ENCODE measurements around the gene GBX2.

GBX2 gene

GRCh38 chr2:236184701-236185100 is 16.5 kb upstream of the GBX2 start:
- in situ Hi-C loops (cut with MboI; ENCODE audit: low sequenced_read_pairs), result loop anchor here (25.0 kb wide), 1 partner anchor 397 kb away; no protein-coding TSS in a partner anchor

- in situ Hi-C loops (cut with MboI; ENCODE audit: low sequenced_read_pairs), result loop anchor here (25.0 kb wide), 1 partner anchor 394 kb away; no protein-coding TSS in a partner anchor
Measured at GRCh38 chr2:236180831-236181453, 12.8 kb upstream of the GBX2 start.

- in situ Hi-C loops (cut with MboI; ENCODE audit: low sequenced_read_pairs), result loop anchor here (25.0 kb wide), 1 partner anchor 393 kb away; no protein-coding TSS in a partner anchor
Measured at GRCh38 chr2:236180076-236180816, 12.1 kb upstream of the GBX2 start.

GRCh38 chr2:236179236-236180075 is 11.3 kb upstream of the GBX2 start:
- in situ Hi-C loops (cut with MboI; ENCODE audit: low sequenced_read_pairs), result loop anchor here (25.0 kb wide), 1 partner anchor 392 kb away; no protein-coding TSS in a partner anchor

- in situ Hi-C loops (cut with MboI; ENCODE audit: low sequenced_read_pairs), result loop anchor here (25.0 kb wide), 1 partner anchor 392 kb away; no protein-coding TSS in a partner anchor
Measured at GRCh38 chr2:236178890-236179235, 10.7 kb upstream of the GBX2 start.

- in situ Hi-C loops (cut with MboI; ENCODE audit: low sequenced_read_pairs), result loop anchor here (25.0 kb wide), 1 partner anchor 391 kb away; no protein-coding TSS in a partner anchor
Measured at GRCh38 chr2:236177967-236178889, 10.0 kb upstream of the GBX2 start.

- in situ Hi-C loops (cut with MboI; ENCODE audit: low sequenced_read_pairs), result loop anchor here (25.0 kb wide), 1 partner anchor 390 kb away; no protein-coding TSS in a partner anchor
Measured at GRCh38 chr2:236177604-236177966, 9.4 kb upstream of the GBX2 start.

GRCh38 chr2:236176951-236177350 is 8.8 kb upstream of the GBX2 start:
- in situ Hi-C loops (cut with MboI; ENCODE audit: low sequenced_read_pairs), result loop anchor here (25.0 kb wide), 1 partner anchor 390 kb away; no protein-coding TSS in a partner anchor

- in situ Hi-C loops (cut with MboI; ENCODE audit: low sequenced_read_pairs), result loop anchor here (25.0 kb wide), 1 partner anchor 389 kb away; no protein-coding TSS in a partner anchor
Measured at GRCh38 chr2:236176417-236176816, 8.2 kb upstream of the GBX2 start.

GRCh38 chr2:236175548-236176150 is 7.5 kb upstream of the GBX2 start:
- in situ Hi-C loops (cut with MboI; ENCODE audit: low sequenced_read_pairs), result loop anchor here (25.0 kb wide), 1 partner anchor 388 kb away; no protein-coding TSS in a partner anchor

- in situ Hi-C loops (cut with MboI; ENCODE audit: low sequenced_read_pairs), result no loop called here
Measured at GRCh38 chr2:236173729-236174607, 5.8 kb upstream of the GBX2 start.

- in situ Hi-C loops (cut with MboI; ENCODE audit: low sequenced_read_pairs), result no loop called here
Measured at GRCh38 chr2:236173036-236173728, 5.0 kb upstream of the GBX2 start.

- in situ Hi-C loops (cut with MboI; ENCODE audit: low sequenced_read_pairs), result no loop called here
Measured at GRCh38 chr2:236172255-236173035, 4.3 kb upstream of the GBX2 start.

GRCh38 chr2:236171680-236172254 is 3.6 kb upstream of the GBX2 start:
- in situ Hi-C loops (cut with MboI; ENCODE audit: low sequenced_read_pairs), result no loop called here

- in situ Hi-C loops (cut with MboI; ENCODE audit: low sequenced_read_pairs), result no loop called here
Measured at GRCh38 chr2:236171181-236171679, 3.0 kb upstream of the GBX2 start.

- in situ Hi-C loops (cut with MboI; ENCODE audit: low sequenced_read_pairs), result no loop called here
Measured at GRCh38 chr2:236170590-236171165, 2.5 kb upstream of the GBX2 start.

All from HL-60/S4 treated with retinoic acid at 250 ng/mL for 4 days and 3 days (cell line).